NCI-H1436 (cell line): Measurements from ENCODE around the gene PRSS3.
"Not testable (repeated sequence)": the region's sequence is repeated elsewhere in the genome, so short reads cannot be mapped to it uniquely, and the experiment has no call there.

Source experiments
- DNase-seq: peaks from one replicate; lab custom pipeline; 2025; lab: John Stamatoyannopoulos, UW

Gene PRSS3

DNA sequence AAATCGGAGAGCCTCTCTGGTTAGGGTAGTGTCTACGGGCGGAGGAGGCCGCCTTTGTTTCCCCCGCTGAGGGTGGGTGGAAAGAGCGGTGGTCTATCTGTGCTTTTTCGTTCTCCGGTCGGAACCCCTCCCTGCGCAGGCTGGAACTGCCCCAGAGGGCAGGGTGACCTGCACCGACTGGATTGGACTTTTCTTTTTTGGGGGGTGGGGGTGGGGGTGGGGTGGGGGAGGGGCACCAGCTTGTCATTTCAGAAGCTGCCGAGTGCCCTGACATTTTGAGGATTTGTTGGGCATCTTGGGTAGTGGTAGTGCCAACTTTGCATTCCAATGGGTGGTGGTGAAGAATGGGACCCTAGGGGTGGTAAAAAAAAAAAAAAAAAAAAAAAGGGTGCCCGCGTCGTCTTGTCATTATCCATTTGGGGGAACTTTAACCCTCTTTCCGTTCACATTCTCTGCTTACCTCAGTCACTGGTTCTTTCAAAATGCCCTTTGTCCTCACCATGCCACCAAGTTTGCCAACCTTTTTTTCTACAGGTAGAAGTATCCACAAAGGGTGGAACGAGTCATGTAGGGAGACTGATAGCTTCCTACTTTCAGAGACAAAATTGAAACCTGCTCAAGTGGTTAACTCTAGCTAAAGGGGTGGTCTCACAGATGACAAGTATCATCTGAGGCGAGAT, 22.9 kb downstream of the PRSS3 start:
- DNase-seq: no peak

DNA sequence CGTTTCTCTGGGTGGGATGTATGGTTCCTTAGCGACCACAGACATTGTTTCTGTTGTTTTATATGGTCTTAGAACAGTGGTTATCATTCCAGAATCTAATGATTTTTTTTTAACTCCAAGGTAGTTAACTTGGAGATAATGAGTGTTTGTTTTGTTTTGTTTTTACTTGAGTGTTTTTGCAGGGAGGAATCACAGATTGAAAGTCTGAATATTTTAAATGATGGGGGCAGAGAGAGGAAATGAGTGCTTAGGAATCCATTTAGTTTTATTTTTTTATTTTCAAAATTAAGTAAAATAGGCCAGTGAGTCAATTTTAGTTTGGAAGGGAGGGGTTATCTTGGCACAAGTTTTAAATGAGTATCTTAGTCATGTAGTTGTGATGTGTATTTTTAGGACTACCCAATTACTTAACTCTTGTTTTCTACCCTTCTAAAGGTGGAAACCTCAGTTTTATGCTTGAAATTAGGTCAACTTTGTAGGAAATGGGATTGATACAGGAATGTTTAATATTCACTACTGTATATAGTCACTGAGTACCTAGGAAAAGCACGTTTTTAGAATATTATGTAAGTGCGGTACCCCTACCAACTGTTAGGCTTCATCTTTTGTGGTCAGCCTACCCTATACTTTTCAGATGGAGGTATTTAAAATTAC, 23.6 kb downstream of the PRSS3 start:
- no peak for DNase-seq

DNA sequence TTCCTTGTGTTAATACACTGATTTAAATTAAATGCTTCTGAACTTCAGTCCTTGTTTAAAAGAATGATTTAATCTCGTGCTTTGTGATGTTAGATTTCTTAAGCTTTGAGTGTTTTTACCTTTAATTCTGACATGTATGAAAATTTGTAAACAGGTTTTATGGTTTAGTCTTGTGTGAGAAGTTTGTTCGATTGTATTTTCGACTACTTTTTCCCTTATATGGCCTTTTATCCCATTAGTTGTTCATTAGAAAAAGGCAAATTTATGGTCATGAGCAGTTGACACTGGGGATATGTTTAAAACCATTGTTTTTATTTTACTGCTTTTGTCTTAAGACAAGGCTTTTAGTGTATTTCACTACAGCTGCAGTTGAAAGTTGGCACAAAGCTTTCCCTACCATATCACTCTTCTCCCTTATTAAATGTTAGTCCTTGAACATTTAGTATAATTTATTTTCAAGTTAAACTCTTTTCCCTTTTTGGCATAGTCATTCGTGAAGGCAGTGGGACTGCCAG, 24.9 kb downstream of the PRSS3 start:
- no peak for DNase-seq

DNA sequence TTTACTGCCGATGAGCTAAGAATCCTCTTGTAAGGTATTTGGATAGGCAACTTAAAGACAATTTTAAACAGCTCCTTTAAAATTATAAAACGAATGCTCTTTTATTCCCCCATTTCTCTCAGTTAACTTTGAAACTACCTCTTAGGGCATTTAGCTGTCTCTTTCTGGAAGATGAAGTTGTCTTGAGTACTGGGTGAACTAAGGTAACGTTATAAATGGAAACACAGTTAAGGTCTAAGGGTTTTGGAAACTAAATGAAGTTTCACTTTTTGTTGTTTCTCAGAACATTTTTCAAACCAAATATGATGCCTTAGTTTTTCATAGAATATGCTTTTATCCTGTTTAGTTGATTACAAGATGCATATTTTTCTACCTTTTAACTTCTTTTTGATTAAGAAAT, 28.4 kb downstream of the PRSS3 start:
- no peak for DNase-seq

DNA sequence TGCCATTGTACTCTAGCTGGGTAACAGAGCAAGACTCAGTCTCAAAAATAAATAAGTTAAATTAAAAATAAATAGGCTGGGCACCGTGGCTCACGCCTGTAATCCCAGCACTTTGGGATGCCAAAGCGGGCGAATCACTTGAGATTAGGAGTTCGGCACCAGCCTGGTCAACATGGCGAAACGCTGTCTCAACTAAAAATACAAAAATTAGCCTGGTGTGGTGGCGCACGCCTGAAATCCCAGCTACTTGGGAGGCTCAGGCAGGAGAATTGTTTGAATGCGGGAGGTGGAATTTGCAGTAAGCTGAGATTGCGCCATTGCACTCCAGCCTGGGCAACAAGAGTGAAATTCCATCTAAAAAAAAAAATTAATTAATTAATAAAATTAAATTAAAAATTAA, 31.9 kb downstream of the PRSS3 start:
- DNase-seq: not testable (repeated sequence)

DNA sequence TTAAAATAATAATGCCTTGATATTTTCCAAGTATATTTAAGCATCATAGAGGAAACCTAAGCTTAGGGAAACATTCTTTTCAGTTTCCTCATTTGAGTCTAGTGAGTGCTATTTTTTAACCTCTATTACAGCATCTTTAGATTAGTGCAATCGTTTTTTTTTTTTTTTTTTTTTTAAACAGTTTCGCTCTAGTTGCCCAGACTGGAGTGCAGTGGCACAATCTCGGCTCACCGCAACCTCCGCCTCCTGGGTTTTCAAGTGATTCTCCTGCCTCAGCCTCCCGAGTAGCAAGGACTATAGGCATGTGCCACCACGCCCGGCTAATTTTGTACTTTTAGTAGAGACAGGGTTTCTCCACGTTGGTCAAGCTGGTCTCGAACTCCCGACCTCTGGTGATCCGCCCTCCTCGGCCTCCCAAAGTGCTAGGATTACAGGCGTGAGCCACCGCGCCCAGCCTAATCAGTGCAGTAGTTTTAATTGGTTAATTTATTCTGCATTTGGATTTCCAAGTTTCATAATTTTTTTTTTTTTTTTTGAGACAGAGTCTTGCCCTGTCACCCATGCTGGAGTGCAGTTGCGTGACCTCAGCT, 34.4 kb downstream of the PRSS3 start:
- DNase-seq: not testable (repeated sequence)

DNA sequence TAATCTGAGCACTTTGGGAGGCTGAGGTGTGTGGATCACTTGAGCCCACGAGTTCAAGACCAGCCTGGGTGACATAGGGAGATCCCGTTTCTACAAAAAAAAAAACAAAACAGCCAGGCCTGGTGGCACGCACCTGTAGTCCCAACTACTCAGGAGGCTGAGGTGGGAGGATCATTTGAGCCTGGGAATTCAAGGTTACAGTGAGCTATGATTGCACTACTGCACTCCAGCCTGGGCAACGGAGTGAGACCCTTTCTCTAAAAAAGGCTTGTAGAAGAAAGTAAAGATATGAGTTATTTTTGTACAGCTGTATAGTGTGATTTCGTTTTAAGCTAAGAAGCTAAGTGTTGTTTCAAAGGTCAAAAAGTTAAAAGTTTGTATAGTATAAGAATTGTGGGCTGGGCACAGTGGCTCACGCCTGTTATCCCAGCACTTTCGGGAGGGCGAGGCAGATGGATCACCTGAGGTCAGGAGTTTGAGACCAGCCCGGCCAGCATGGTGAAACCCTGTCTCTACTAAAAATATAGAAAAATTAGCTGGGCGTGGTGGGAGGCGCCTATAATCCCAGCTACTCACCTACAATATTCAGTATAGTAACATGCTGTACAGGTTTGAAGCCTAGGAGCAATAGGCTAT, 40.4 kb downstream of the PRSS3 start:
- no peak for DNase-seq

DNA sequence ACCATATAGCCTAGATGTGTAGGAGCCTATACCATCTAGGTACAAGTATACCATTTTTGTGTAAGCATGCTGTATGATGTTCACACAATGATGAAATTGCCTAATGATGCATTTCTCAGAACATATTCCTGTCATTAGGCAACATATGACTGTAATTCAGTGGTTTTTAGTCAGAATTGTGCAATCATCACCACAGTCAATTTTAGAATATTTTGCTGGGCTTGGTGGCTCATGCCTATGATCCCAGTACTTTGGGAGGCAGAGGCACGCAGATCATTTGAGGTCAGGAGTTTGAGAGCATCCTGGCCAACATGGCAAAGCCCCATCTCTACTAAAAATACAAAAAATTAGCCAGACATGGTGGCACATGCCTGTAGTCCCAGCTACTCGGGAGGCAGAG, 40.9 kb downstream of the PRSS3 start:
- not testable (repeated sequence) for DNase-seq

DNA sequence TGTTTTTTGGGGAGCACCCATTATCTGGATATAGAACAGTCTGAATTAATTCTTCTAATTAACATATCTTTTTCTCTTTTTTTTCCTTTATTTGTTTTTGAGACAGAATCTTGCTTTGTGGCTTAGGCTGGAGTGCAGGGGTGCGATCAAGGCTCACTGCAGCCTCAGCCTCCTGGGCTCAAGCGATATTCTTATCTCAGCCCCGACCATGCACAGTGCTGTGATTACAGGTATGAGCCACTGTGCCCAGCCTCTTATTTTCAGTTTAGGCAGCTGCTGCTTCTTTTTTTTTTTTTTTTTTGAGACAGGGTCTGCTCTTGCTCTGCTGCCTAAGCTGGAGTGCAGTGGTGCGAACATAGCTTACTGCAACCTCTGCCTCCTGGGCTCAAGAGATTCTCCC, 41.8 kb downstream of the PRSS3 start:
- DNase-seq: no peak

DNA sequence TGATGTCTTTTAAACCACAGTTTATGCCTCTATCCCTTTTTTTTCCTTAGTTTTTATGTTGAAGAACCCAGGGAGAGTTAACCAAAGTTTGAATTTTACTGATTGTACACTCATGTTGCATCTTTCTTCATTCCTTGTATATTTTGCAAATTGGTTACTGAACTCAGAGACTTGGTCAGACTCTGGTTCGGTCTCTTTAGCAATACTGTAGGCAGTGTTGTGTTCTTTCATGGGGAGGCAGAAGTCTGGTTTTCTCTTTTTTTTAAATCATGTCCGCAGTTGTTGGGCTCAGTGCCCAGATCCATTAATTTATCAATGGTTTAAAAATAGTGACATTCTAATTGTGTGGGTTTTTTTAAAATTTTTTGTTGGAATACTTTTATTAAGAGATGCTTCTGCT, 45.0 kb downstream of the PRSS3 start:
- DNase-seq: no peak

DNA sequence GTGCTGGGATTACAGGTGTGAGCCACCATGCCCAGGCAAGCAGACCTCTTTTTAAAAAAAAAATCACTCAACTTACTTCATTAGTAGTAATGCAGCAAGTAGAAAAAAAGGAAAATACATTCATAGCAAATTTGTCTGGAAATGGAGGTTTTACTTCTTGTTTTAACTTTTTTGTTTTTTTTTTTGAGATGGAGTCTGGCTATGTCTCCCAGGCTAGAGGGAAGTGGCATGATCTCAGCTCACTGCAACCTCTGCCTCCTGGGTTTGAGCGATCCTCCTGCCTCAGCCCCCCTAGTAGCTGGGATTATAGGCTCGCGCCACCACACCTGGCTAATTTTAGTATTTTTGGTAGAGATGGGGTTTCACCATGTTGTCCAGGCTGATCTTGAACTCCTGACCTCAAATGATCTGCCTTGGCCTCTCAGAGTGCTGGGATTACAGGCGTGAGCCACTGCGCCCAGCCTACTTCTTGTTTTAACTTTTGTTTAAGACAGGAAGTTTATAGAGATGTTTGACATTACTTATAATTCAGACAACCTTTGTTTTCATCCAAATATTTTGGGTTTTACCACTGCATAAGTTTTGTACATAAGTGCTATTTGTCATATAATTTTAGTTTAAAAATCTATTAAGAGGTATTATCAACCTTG, 48.1 kb downstream of the PRSS3 start:
- DNase-seq: no peak

DNA sequence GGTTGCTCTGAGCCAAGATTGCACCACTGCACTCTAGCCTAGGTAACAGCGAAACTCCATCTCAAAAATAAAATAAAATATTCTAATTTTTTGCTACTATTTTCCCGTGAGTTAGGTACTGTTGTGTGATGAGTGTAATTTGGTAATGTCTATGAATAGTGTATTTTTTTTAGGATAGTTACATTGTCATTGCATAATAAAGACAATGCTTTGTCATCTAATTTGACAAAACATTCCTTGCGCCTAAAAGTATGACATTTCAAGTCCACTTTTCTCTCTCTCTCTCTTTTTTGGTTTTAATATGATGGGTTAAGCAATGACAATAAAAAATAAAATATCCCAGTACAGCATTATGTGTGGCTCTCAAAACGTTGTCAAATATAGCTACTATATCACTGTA, 50.9 kb downstream of the PRSS3 start:
- no peak for DNase-seq

DNA sequence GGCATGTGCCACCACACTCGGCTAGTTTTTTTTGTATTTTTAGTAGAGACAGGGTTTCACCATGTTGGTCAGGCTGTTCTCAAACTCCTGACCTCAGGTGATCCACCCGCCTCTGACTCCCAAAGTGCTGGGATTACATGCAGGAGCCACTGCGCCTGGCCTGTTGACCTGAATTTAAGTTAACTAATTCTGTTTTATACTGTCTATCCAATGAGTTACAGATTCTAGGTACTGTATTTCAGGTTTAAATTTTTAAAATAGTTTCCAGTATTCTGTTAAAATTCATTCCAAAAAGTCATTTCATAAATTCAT, 52.5 kb downstream of the PRSS3 start:
- DNase-seq: not testable (repeated sequence)
